ENCODE results near the gene SLC6A6. TPM values are rescaled to one million over a fixed set of nuclear protein-coding genes. Genes with fewer than 3 reads are reported as not detected.

The SLC6A6 gene
- total RNA-seq, 2 experiments from 2014 or later, result 27.8 to 31.2 TPM

DNA sequence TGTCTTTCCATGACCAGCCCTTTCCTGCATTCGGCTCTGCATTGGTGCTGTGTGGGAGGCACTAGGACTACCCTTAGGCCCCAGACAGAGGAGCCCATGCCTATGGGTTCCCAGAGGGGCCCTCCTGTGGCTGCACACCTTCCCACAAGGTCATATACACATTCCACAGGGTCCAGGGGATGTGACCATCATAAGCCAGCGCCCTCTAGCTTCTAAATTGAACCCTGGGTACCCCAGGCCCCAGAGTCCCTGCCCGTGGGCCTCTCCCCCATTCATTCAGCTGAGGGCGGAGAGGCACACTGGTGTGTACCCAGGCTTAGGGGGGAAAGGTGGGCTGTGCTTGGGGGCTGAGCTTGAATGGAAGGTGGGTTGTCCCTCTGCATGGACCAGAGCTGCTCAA lies 10.2 kb upstream of the SLC6A6 start:
- Mint-ChIP-seq H3K4me3 (no peak overlapping the region), H3K27me3 (peaks cover 4% of the 10 kb centered on the region), H3K9me3 (no peaks in the 10 kb centered on the region), H3K4me1 (ENCODE audit: low read depth) (peaks cover 3% of the 10 kb centered on the region), H3K36me3 (ENCODE audit: low read depth) (no peaks in the 10 kb centered on the region), H3K27ac (no peak overlapping the region)
- DNase-seq, result no peak
- Histone ChIP-seq H3K27ac (ENCODE audit: low read depth in 1 of 2, low read length in 2 of 2) (no peak overlapping the region), H3K9me3 (ENCODE audit: control insufficient read depth in 1 of 2, insufficient read depth in 1 of 2, low read length in 2 of 2) (no peaks in the 10 kb centered on the region), H3K27me3 (ENCODE audit: control insufficient read depth in 1 of 2, insufficient read depth in 2 of 2, low read length in 2 of 2) (no peaks in the 10 kb centered on the region), H3K4me3 (ENCODE audit: low read length) (no peak overlapping the region), H3K4me1 (ENCODE audit: insufficient read depth, low read length) (peaks cover 4% of the 10 kb centered on the region), H3K36me3 (ENCODE audit: insufficient read depth, low read length) (no peaks in the 10 kb centered on the region)
- ATAC-seq (ENCODE audit: poor library complexity), result no peak
- ChIA-PET CTCF (no interaction called here), POLR2A (no interaction called here)
- intact Hi-C loops (cut with DNase I, micrococcal nuclease), result no loop called here
- TF ChIP-seq, protein P1, sequence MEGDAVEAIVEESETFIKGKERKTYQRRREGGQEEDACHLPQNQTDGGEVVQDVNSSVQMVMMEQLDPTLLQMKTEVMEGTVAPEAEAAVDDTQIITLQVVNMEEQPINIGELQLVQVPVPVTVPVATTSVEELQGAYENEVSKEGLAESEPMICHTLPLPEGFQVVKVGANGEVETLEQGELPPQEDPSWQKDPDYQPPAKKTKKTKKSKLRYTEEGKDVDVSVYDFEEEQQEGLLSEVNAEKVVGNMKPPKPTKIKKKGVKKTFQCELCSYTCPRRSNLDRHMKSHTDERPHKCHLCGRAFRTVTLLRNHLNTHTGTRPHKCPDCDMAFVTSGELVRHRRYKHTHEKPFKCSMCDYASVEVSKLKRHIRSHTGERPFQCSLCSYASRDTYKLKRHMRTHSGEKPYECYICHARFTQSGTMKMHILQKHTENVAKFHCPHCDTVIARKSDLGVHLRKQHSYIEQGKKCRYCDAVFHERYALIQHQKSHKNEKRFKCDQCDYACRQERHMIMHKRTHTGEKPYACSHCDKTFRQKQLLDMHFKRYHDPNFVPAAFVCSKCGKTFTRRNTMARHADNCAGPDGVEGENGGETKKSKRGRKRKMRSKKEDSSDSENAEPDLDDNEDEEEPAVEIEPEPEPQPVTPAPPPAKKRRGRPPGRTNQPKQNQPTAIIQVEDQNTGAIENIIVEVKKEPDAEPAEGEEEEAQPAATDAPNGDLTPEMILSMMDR (IDR thresholded peaks at IDR 0.05), result no peak

DNA sequence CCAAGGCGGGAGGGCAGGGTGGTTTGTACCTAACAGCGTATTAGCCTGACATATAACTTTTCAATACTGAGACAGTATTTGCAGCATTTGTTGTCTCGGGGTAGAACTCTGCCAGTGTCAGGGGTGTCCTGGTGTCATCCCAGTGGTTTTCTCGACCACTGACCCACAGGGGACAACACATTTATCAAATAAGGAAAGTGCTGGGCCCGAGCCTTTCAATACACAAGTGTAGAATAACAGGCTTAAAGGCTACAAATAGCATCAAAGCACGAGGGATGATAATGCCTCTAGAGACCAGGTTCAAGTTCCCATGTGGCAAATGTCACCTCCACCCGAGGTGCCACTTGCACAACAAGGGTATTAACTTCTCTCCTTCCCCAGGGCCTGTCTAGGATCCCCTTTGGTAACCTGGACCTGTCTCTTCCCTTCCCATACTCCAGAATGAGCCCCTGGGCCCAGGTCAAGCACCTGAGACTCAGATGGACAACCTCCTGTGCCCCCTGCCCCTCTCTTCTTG lies 9.5 kb upstream of the SLC6A6 start:
- TF ChIP-seq, protein P1 (IDR thresholded peaks at IDR 0.05), result no peak
- intact Hi-C loops (cut with DNase I, micrococcal nuclease), result no loop called here
- Mint-ChIP-seq H3K27me3 (peaks cover 4% of the 10 kb centered on the region), H3K27ac (no peak overlapping the region), H3K4me1 (ENCODE audit: low read depth) (peaks cover 9% of the 10 kb centered on the region), H3K9me3 (no peaks in the 10 kb centered on the region), H3K4me3 (no peak overlapping the region), H3K36me3 (ENCODE audit: low read depth) (no peaks in the 10 kb centered on the region)
- Histone ChIP-seq H3K36me3 (ENCODE audit: insufficient read depth, low read length) (no peaks in the 10 kb centered on the region), H3K4me3 (ENCODE audit: low read length) (no peak overlapping the region), H3K9me3 (ENCODE audit: control insufficient read depth in 1 of 2, insufficient read depth in 1 of 2, low read length in 2 of 2) (no peaks in the 10 kb centered on the region), H3K27me3 (ENCODE audit: control insufficient read depth in 1 of 2, insufficient read depth in 2 of 2, low read length in 2 of 2) (no peaks in the 10 kb centered on the region), H3K4me1 (ENCODE audit: insufficient read depth, low read length) (peaks cover 11% of the 10 kb centered on the region), H3K27ac (ENCODE audit: low read depth in 1 of 2, low read length in 2 of 2) (no peak overlapping the region)
- DNase-seq, result no peak
- CTCF ChIA-PET, result no interaction called here
- no peak for ATAC-seq (ENCODE audit: poor library complexity)
- POLR2A ChIA-PET, result no interaction called here

DNA sequence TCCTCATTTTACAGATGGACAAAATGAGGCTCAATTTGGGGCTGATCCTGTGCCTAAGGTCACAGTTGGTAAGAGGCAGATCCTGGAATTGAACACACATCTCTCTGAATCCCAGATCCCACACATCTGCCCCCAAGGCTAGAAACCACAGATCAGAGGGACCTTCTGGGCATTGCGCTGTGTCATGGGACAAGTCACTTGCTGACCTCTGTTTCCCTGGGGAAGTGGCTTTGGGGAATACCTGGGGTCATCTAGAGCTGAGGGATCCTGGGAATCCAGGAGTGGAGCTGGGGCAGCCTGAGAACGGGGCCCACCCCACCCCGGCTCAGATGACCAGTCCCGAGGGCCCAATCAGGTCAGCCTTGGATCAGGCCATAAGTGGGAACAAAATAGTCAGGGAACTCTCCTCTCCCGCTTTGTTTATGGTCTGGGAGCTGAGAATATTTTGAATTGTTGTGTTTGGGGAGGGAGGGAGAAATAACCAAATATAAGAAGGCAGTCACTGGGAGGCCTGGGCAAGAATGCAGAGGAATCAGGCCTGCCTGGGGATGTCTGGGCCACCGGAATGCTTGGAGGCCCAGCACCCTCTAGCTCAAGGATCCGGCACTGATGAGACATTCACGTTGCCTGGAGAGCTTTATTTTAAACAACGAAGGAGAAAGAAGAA lies 8.8 kb upstream of the SLC6A6 start:
- peaks cover 14% of the 10 kb centered on the region for H3K4me1 ChIP-seq (ENCODE audit: insufficient read depth, low read length)

More for the DNA sequence above, 8.8 kb upstream of the SLC6A6 start:
- intact Hi-C loops (cut with DNase I, micrococcal nuclease), result no loop called here
- Histone ChIP-seq H3K36me3 (ENCODE audit: insufficient read depth, low read length) (no peaks in the 10 kb centered on the region), H3K4me3 (ENCODE audit: low read length) (no peak overlapping the region), H3K9me3 (ENCODE audit: control insufficient read depth in 1 of 2, insufficient read depth in 1 of 2, low read length in 2 of 2) (no peaks in the 10 kb centered on the region), H3K27me3 (ENCODE audit: control insufficient read depth in 1 of 2, insufficient read depth in 2 of 2, low read length in 2 of 2) (no peaks in the 10 kb centered on the region), H3K27ac (ENCODE audit: low read depth in 1 of 2, low read length in 2 of 2) (no peak overlapping the region)
- ChIA-PET CTCF (no interaction called here), POLR2A (interaction anchor here (1.2 kb wide), 1 partner anchor 9 kb away, joined by 4 read pairs; the partner anchor contains the start of gene SLC6A6)
- TF ChIP-seq, protein P1 (IDR thresholded peaks at IDR 0.05), result no peak
- Mint-ChIP-seq H3K4me3 (no peak overlapping the region), H3K9me3 (no peaks in the 10 kb centered on the region), H3K4me1 (ENCODE audit: low read depth) (peaks cover 9% of the 10 kb centered on the region), H3K36me3 (ENCODE audit: low read depth) (no peaks in the 10 kb centered on the region), H3K27ac (no peak overlapping the region), H3K27me3 (peaks cover 4% of the 10 kb centered on the region)
- DNase-seq, result no peak
- ATAC-seq (ENCODE audit: poor library complexity), result no peak

All from CD4-positive, alpha-beta T cell (primary cell).